ENCODE measurements around the gene AK8.
"Not testable (repeated sequence)": the region's sequence is repeated elsewhere in the genome, so short reads cannot be mapped to it uniquely, and the experiment has no call there.

Gene AK8

DNA sequence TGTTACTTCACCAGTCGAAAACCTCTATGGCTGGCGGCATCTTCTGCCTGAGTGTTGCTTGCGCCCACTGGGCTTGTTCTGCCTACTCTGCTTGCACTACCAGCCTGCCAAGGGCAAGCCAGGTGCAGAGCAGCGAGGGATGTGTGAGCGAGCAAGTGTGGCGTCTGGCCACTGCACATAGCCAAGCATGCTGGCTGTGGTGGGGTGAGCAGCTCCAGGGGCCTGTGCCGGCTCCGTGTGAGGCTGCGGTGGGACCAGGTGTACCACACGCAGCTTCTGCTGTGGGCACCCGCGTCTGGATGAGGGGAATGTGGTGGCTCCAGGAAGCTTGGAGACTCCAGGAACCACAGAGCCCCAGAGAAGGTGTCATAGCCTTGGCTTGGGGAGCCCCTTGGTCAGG is 156.4 kb downstream of the AK8 start:
- H3K27me3 ChIP-seq = no peaks in the 10 kb centered on the region
- TF ChIP-seq, protein P1, sequence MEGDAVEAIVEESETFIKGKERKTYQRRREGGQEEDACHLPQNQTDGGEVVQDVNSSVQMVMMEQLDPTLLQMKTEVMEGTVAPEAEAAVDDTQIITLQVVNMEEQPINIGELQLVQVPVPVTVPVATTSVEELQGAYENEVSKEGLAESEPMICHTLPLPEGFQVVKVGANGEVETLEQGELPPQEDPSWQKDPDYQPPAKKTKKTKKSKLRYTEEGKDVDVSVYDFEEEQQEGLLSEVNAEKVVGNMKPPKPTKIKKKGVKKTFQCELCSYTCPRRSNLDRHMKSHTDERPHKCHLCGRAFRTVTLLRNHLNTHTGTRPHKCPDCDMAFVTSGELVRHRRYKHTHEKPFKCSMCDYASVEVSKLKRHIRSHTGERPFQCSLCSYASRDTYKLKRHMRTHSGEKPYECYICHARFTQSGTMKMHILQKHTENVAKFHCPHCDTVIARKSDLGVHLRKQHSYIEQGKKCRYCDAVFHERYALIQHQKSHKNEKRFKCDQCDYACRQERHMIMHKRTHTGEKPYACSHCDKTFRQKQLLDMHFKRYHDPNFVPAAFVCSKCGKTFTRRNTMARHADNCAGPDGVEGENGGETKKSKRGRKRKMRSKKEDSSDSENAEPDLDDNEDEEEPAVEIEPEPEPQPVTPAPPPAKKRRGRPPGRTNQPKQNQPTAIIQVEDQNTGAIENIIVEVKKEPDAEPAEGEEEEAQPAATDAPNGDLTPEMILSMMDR (IDR thresholded peaks at IDR 0.05; ENCODE audit: low read depth, low read length) = no peak
- H3K9me3 ChIP-seq = no peaks in the 10 kb centered on the region
- H3K4me1 ChIP-seq = no peaks in the 10 kb centered on the region
- H3K4me3 ChIP-seq (ENCODE audit: low read depth, low read length) = no peak overlapping the region
- H3K36me3 ChIP-seq = no peaks in the 10 kb centered on the region
- no peak for DNase-seq

DNA sequence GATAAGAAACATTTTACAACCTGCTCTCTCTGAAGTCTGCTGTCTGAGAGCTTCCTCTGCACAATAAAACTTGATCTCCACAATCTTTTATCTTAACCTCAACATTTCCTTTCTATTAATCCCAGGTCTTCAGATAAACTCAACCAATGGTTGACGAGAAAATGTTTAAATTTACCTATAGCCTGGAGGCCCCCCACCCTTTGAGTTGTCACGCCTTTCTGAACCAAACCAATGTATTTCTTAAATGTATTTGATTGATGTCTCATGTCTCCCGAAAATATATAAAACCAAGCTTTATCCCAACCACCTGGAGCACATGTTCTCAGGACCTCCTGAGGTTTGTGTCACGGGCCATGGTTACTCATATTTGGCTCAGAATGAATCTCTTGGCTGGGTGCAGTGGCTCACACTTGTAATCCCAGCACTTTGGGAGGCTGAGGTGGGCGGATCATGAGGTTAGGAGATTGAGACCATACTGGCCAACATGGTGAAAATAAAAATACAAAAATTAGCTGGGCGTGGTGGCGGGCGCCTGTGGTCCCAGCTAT is 159.6 kb downstream of the AK8 start:
- H3K4me1 ChIP-seq; DNase-seq; H3K27me3 ChIP-seq; H3K9me3 ChIP-seq; H3K36me3 ChIP-seq; H3K4me3 ChIP-seq (ENCODE audit: low read depth, low read length): not testable (repeated sequence)

DNA sequence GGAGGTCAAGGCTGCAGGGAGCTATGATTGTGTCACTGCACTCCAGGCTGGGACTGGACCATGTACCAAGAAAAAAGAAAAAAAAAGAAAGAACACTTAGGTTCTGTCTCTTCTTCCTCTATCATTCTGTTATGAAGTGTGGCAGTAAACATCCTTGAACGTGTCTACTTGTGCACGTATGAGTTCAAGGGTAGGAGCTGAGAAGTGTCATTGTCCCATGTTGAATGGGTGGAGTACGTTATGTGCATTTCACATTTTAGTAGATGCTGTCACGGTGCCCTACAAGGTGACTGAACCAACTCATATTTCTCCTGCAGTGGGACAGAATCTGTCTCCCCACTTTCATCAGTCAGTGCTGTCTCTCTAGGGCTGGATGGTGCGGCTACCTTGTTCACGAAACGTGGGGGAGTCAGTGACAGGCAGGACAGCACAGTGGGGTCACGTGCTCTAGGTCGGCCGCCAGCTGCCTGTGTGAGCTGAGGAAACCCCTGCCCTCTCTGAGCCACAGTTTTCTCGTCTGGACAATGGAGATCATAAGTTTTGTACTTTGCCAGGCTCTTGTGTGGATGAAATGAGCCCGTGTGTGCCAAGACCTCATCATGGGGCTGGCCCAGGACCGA is 160.6 kb downstream of the AK8 start:
- no peaks in the 10 kb centered on the region for H3K27me3 ChIP-seq
- H3K36me3 ChIP-seq = no peaks in the 10 kb centered on the region
- TF ChIP-seq, protein P1 (IDR thresholded peaks at IDR 0.05; ENCODE audit: low read depth, low read length) = no peak
- no peak for DNase-seq
- H3K9me3 ChIP-seq = no peaks in the 10 kb centered on the region
- no peak overlapping the region for H3K4me3 ChIP-seq (ENCODE audit: low read depth, low read length)
- H3K4me1 ChIP-seq = no peaks in the 10 kb centered on the region

DNA sequence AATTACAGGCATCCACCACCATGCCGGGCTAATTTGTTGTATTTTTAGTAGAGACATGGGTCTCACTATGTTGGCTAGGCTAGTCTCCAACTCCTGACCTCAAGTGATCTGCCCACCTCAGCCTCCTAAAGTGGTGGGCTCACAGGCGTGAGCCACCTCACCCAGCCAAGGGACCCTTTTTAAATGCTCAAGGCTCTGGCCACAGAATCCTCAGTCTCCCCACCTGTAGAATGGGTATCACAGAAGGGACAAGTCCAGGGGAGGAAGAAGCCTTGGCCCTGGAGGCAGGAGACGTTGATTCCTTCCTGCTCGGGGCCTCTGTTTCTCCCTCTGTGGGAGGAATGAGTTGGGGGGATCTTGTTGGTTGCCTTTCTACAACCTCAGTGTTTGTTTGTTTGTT is 162.1 kb downstream of the AK8 start:
- DNase-seq = no peak
- Histone ChIP-seq H3K4me3 (ENCODE audit: low read depth, low read length) (no peak overlapping the region), H3K9me3 (no peaks in the 10 kb centered on the region), H3K27me3 (no peaks in the 10 kb centered on the region), H3K4me1 (no peaks in the 10 kb centered on the region), H3K36me3 (no peaks in the 10 kb centered on the region)
- TF ChIP-seq, protein P1 (IDR thresholded peaks at IDR 0.05; ENCODE audit: low read depth, low read length) = no peak

DNA sequence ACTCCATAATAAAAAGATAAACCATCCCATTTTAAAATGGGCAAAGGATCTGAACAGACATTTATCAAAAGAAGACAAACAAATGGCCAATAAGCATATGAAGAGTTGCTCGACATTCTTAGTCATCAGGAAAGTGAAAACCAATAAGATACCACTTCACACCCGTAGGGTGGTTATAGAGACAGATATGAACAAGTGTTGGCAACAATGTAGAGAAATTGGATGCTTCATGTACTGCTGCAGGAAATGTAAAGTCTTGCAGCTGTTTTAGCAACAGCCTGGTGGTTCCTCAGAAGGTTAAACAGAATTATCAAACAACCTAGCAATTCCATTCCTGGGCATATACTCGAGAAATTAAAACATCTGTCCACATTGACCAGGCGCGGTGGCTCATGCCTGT is 165.3 kb downstream of the AK8 start:
- H3K4me3 ChIP-seq (ENCODE audit: low read depth, low read length) = no peak overlapping the region
- DNase-seq = no peak
- H3K9me3 ChIP-seq = no peaks in the 10 kb centered on the region
- H3K36me3 ChIP-seq = no peaks in the 10 kb centered on the region
- no peaks in the 10 kb centered on the region for H3K27me3 ChIP-seq
- TF ChIP-seq, protein P1 (IDR thresholded peaks at IDR 0.05; ENCODE audit: low read depth, low read length) = no peak
- no peaks in the 10 kb centered on the region for H3K4me1 ChIP-seq

DNA sequence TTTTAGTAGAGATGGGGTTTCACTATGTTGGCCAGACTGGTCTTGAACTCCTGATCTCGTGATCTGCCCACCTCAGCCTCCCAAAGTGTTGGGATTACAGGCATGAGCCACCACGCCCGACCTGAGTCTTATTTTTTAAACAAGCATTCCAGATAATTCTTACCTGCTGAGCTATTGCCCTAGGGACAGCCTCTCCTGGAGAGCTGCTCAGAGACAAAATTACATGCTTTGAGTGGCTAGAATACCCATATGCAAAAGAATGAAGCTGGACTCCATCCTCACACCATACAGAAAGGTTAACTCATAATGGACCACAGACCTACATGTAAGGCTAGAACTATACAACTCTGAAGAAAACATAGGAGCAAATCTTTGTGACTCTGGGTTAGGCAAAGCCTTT is 166.2 kb downstream of the AK8 start:
- no peaks in the 10 kb centered on the region for H3K27me3 ChIP-seq
- no peak for DNase-seq

DNA sequence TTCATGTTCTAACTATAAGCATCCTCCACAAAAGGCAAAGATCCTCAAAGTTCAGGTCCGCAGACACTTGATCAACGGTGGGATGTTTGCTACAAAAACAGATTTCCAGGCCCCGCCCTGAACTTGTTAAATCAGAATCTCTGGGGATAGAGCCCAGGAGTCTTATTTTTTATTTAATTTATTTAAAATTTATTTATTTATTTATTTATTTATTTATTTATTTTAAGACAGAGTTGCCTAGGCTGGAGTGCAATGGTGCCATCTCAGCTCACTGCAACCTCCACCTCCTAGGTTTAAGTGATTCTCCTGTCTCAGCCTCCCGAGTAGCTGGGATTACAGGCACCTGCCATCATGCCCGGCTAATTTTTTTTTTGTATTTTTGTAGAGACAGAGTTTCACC is 166.9 kb downstream of the AK8 start:
- not testable (repeated sequence) for DNase-seq; H3K36me3 ChIP-seq; H3K4me3 ChIP-seq (ENCODE audit: low read depth, low read length); H3K9me3 ChIP-seq; H3K27me3 ChIP-seq; H3K4me1 ChIP-seq

More for the DNA sequence above, 166.2 kb downstream of the AK8 start:
- Histone ChIP-seq H3K4me3 (ENCODE audit: low read depth, low read length) (no peak overlapping the region), H3K9me3 (no peaks in the 10 kb centered on the region), H3K4me1 (no peaks in the 10 kb centered on the region), H3K36me3 (no peaks in the 10 kb centered on the region)
- TF ChIP-seq, protein P1 (IDR thresholded peaks at IDR 0.05; ENCODE audit: low read depth, low read length) = no peak
